Neuronal stem cell (in vitro differentiated cells): ENCODE data around the gene RAMP1.

Experiments used
- DNase-seq: peaks from one replicate; pipeline ENCODE4 v3.0.0-alpha.2; 2013; ENCODE audit warnings: low spot score
- H2AFZ ChIP-seq: one replicate; pipeline ENCODE4 v1.6.1; 2013; ENCODE audit warnings: mild to moderate bottlenecking, low read length, inconsistent platforms
- H2AK5ac ChIP-seq: 2 replicates; pipeline ENCODE4 v1.6.1; 2013; ENCODE audit warnings: low read depth, mild to moderate bottlenecking, inconsistent platforms, low read length, moderate library complexity, mixed read lengths
- H2BK120ac ChIP-seq: 2 replicates; pipeline ENCODE4 v1.6.1; 2013; ENCODE audit warnings: low read depth, mild to moderate bottlenecking, inconsistent platforms, low read length, moderate library complexity, mixed read lengths
- H2BK12ac ChIP-seq: one replicate; pipeline ENCODE4 v1.6.1; 2013; ENCODE audit warnings: low read length, inconsistent platforms
- H2BK15ac ChIP-seq: 2 replicates; pipeline ENCODE4 v1.6.1; 2013; ENCODE audit warnings: mild to moderate bottlenecking, low read length, inconsistent platforms, mixed read lengths
- H2BK5ac ChIP-seq: one replicate; pipeline ENCODE4 v1.6.1; 2013; ENCODE audit warnings: inconsistent platforms, mild to moderate bottlenecking, low read length, moderate library complexity
- H3K14ac ChIP-seq: one replicate; pipeline ENCODE4 v1.6.1; 2013; ENCODE audit warnings: low read length, inconsistent platforms
- H3K18ac ChIP-seq: 2 replicates; pipeline ENCODE4 v1.6.1; 2013; ENCODE audit warnings: low read length, inconsistent platforms
- H3K23ac ChIP-seq: 2 replicates; pipeline ENCODE4 v1.6.1; 2013; ENCODE audit warnings: low read depth, mild to moderate bottlenecking, mixed read lengths, low read length, inconsistent platforms; ENCODE audit not compliant: poor library complexity
- H3K27ac ChIP-seq: replicated peaks from 3 replicates; pipeline ENCODE4 v1.5.1; 2013; ENCODE audit warnings: low read length, inconsistent platforms
- H3K27me3 ChIP-seq, 3 experiments: 2 replicates each; pipeline ENCODE4 v1.6.1; 2013; ENCODE audit warnings: low read length in 3 of 3, mild to moderate bottlenecking in 2 of 3, inconsistent platforms in 1 of 3, low read depth in 1 of 3, mixed read lengths in 1 of 3, moderate library complexity in 1 of 3; ENCODE audit not compliant: control insufficient read depth in 3 of 3, insufficient read depth in 3 of 3
- H3K36me3 ChIP-seq, 2 donors: replicated peaks in 1 of 2; 2 replicates each; pipeline ENCODE4 v1.6.1; 2013; ENCODE audit warnings: low read length in 2 of 2; ENCODE audit not compliant: control insufficient read depth in 2 of 2, insufficient read depth in 2 of 2
- H3K4ac ChIP-seq: 2 replicates; pipeline ENCODE4 v1.6.1; 2013; ENCODE audit warnings: inconsistent platforms, mild to moderate bottlenecking, low read length, moderate library complexity
- H3K4me1 ChIP-seq, 2 donors: 1 replicate in 1 of 2; 2 replicates in 1 of 2; pipeline ENCODE4 v1.6.1; 2013; ENCODE audit warnings: low read length in 2 of 2, low read depth in 1 of 2; ENCODE audit not compliant: control insufficient read depth in 2 of 2, insufficient read depth in 1 of 2
- H3K4me2 ChIP-seq: one replicate; pipeline ENCODE4 v1.6.1; 2013; ENCODE audit warnings: mild to moderate bottlenecking, low read length, inconsistent platforms; ENCODE audit not compliant: insufficient read depth, poor library complexity, severe bottlenecking
- H3K4me3 ChIP-seq, 2 donors: 2 replicates each; pipeline ENCODE4 v1.5.1; 2013; ENCODE audit warnings: low read length in 2 of 2, mild to moderate bottlenecking in 2 of 2, inconsistent platforms in 1 of 2, moderate library complexity in 1 of 2
- H3K79me1 ChIP-seq: one replicate; pipeline ENCODE4 v1.6.1; 2013; ENCODE audit warnings: low read depth, mild to moderate bottlenecking, inconsistent platforms, low read length, moderate library complexity
- H3K9ac ChIP-seq: one replicate; pipeline ENCODE4 v1.6.1; 2013; ENCODE audit warnings: mild to moderate bottlenecking, low read depth, low read length, inconsistent platforms; ENCODE audit not compliant: poor library complexity
- H3K9me3 ChIP-seq, 2 donors: replicated peaks in 1 of 2; 2 replicates each; pipeline versions ENCODE3 to v1.6.1; 2013; ENCODE audit warnings: low read length in 2 of 2, mild to moderate bottlenecking in 2 of 2, inconsistent platforms in 1 of 2, low read depth in 1 of 2, mixed read lengths in 1 of 2, moderate library complexity in 1 of 2; ENCODE audit not compliant: control insufficient read depth in 2 of 2, insufficient read depth in 1 of 2
- H4K8ac ChIP-seq: one replicate; pipeline ENCODE4 v1.6.1; 2013; ENCODE audit warnings: low read depth, mild to moderate bottlenecking, inconsistent platforms, low read length, moderate library complexity
- H4K91ac ChIP-seq: one replicate; pipeline ENCODE4 v1.6.1; 2013; ENCODE audit warnings: low read length, low read depth, mild to moderate bottlenecking, inconsistent platforms; ENCODE audit not compliant: poor library complexity
- WGBS, 2 donors: extraction: QIAGEN DNeasy Blood & Tissue Kit; methylation state at CpG; one replicate each; pipeline ENCODE4 v1.1.7; 2013; ENCODE audit warnings: missing lambda C conversion rate in 2 of 2, mixed read lengths in 1 of 2; ENCODE audit not compliant: insufficient read length in 2 of 2, insufficient replicate concordance in 1 of 2; ENCODE audit errors: extremely low coverage in 2 of 2; 5-methylcytosine and 5-hydroxymethylcytosine counted together

The RAMP1 gene

GRCh38 chr2:237873897-237874551 lies 14.6 kb downstream of the RAMP1 start:
- WGBS, 2 donors: no CpG with 5 or more reads among the region's 14 CpGs

GRCh38 chr2:237874585-237875161 lies 15.2 kb downstream of the RAMP1 start:
- Histone ChIP-seq H3K9me3 (peaks cover 0 to 8% of the 10 kb centered on the region in 2 donors), H3K79me1 (no peaks in the 10 kb centered on the region), H3K27ac (no peak overlapping the region), H3K27me3 (peaks cover 0 to 4% (median 0%) of the 10 kb centered on the region in 3 experiments), H2AFZ (no peak overlapping the region), H3K23ac (no peak overlapping the region), H3K36me3 (no peaks in the 10 kb centered on the region), H2BK120ac (no peak overlapping the region), H3K9ac (no peak overlapping the region), H3K4ac (no peak overlapping the region), H3K4me1 (peaks cover 3 to 11% of the 10 kb centered on the region in 2 donors), H4K8ac (no peak overlapping the region), H2BK12ac (no peak overlapping the region), H2AK5ac (peak overlapping the region; percentile 44), H3K14ac (no peak overlapping the region), H2BK5ac (no peak overlapping the region), H2BK15ac (peak overlapping the region; percentile 55), H4K91ac (no peak overlapping the region), H3K4me3 (no peak overlapping the region), H3K4me2 (no peak overlapping the region), H3K18ac (peak overlapping the region; percentile 46)
- DNase-seq: no peak
- no CpG with 5 or more reads among the region's 7 CpGs for WGBS, 2 donors

More at GRCh38 chr2:237873897-237874551, 14.6 kb downstream of the RAMP1 start:
- Histone ChIP-seq H2BK120ac (no peak overlapping the region), H3K18ac (no peak overlapping the region), H3K14ac (no peak overlapping the region), H3K79me1 (no peaks in the 10 kb centered on the region), H4K91ac (no peak overlapping the region), H2BK15ac (no peak overlapping the region), H2AFZ (no peak overlapping the region), H3K23ac (no peak overlapping the region), H3K4me1 (peaks cover 3 to 11% of the 10 kb centered on the region in 2 donors), H3K9ac (no peak overlapping the region), H2BK5ac (no peak overlapping the region), H3K27ac (no peak overlapping the region), H3K4me2 (no peak overlapping the region), H2AK5ac (no peak overlapping the region), H2BK12ac (no peak overlapping the region), H3K4me3 (no peak overlapping the region), H4K8ac (no peak overlapping the region), H3K36me3 (no peaks in the 10 kb centered on the region), H3K4ac (no peak overlapping the region), H3K27me3 (peaks cover 0 to 4% (median 0%) of the 10 kb centered on the region in 3 experiments), H3K9me3 (peaks cover 0 to 8% of the 10 kb centered on the region in 2 donors)
- no peak for DNase-seq

- Histone ChIP-seq H3K4me3 (no peak overlapping the region), H2AK5ac (peak overlapping the region; percentile 65), H3K9ac (no peak overlapping the region), H2BK12ac (peak overlapping the region; percentile 2), H4K8ac (no peak overlapping the region), H2BK15ac (peak overlapping the region; percentile 55), H3K4me2 (no peak overlapping the region), H3K27ac (no peak overlapping the region), H3K18ac (peak overlapping the region; percentile 46), H3K79me1 (no peaks in the 10 kb centered on the region), H3K14ac (peak overlapping the region; percentile 79), H3K4ac (peak overlapping the region; percentile 56), H2BK120ac (peak overlapping the region; percentile 25), H2BK5ac (no peak overlapping the region), H3K36me3 (no peaks in the 10 kb centered on the region), H3K23ac (no peak overlapping the region), H3K9me3 (peaks cover 0 to 8% of the 10 kb centered on the region in 2 donors), H3K27me3 (peaks cover 0 to 4% (median 0%) of the 10 kb centered on the region in 3 experiments), H2AFZ (no peak overlapping the region), H4K91ac (no peak overlapping the region), H3K4me1 (peaks cover 3 to 11% of the 10 kb centered on the region in 2 donors)
- no CpG with 5 or more reads among the region's 16 CpGs for WGBS, 2 donors
- no peak for DNase-seq
Measured at GRCh38 chr2:237875256-237876060, 16.0 kb downstream of the RAMP1 start.
